Keratinocyte (primary cell): ENCODE data around the gene ARHGDIA. TPM values are rescaled to one million over a fixed set of nuclear protein-coding genes. Genes with fewer than 3 reads are reported as not detected.
A peak's percentile ranks its signal among the peaks of the same experiment; 100 is the strongest.

Experiments used
- DNase-seq: peaks from one replicate; pipeline ENCODE4 v3.0.0-alpha.2; 2011; ENCODE audit warnings: low read depth, missing footprints, low spot score
- FAIRE-seq: peaks from 2 replicates; lab custom pipeline; 2011; peaks lifted over from hg19 to GRCh38; lab: Jason Lieb, UNC
- H2AFZ ChIP-seq: 2 replicates; pipeline ENCODE4 v1.6.0; 2012; ENCODE audit warnings: low read length, control low read depth, inconsistent platforms; ENCODE audit not compliant: control insufficient read depth
- H3K27ac ChIP-seq: 2 replicates; pipeline ENCODE4 v1.5.1; 2011; ENCODE audit warnings: low read length; ENCODE audit not compliant: control insufficient read depth, insufficient read depth
- H3K27me3 ChIP-seq: 3 replicates; pipeline ENCODE4 v1.6.0; 2011; ENCODE audit warnings: low read length; ENCODE audit not compliant: control insufficient read depth, insufficient read depth; ENCODE audit errors: extremely low read depth
- H3K36me3 ChIP-seq, 2 experiments: 2 replicates in 1 of 2; 3 replicates in 1 of 2; pipeline ENCODE4 v1.5.1; 2011; ENCODE audit warnings: low read length in 2 of 2, mild to moderate bottlenecking in 1 of 2; ENCODE audit not compliant: control insufficient read depth in 2 of 2, insufficient read depth in 2 of 2; ENCODE audit errors: extremely low read depth in 1 of 2
- H3K4me1 ChIP-seq: 3 replicates; pipeline ENCODE4 v1.5.1; 2011; ENCODE audit warnings: low read length; ENCODE audit not compliant: control insufficient read depth, insufficient read depth; ENCODE audit errors: extremely low read depth
- H3K4me2 ChIP-seq: 3 replicates; pipeline ENCODE4 v1.6.0; 2011; ENCODE audit warnings: low read depth, low read length; ENCODE audit not compliant: control insufficient read depth, insufficient read depth; ENCODE audit errors: extremely low read depth
- H3K4me3 ChIP-seq, 3 experiments: fragments of 200-600 bp in 1 of 3; sonication (generic) in 1 of 3; 2 replicates in 2 of 3; 3 replicates in 1 of 3; pipeline ENCODE4 v1.5.1; 2011 to 2016; ENCODE audit warnings: low read length in 3 of 3, mild to moderate bottlenecking in 3 of 3, control low read depth in 2 of 3, inconsistent platforms in 1 of 3, low read depth in 1 of 3, mixed read lengths in 1 of 3, mixed run types in 1 of 3, moderate library complexity in 1 of 3; ENCODE audit not compliant: control insufficient read depth in 2 of 3, insufficient read depth in 2 of 3; ENCODE audit errors: extremely low read depth in 1 of 3
- H3K79me2 ChIP-seq: 2 replicates; pipeline ENCODE4 v1.6.0; 2012; ENCODE audit warnings: low read length; ENCODE audit not compliant: control insufficient read depth, insufficient read depth
- H3K9ac ChIP-seq: 3 replicates; pipeline ENCODE4 v1.6.0; 2011; ENCODE audit warnings: low read length; ENCODE audit not compliant: control insufficient read depth, insufficient read depth; ENCODE audit errors: extremely low read depth
- H3K9me1 ChIP-seq: 3 replicates; pipeline ENCODE4 v1.6.0; 2011; ENCODE audit warnings: low read length; ENCODE audit not compliant: control insufficient read depth, insufficient read depth; ENCODE audit errors: extremely low read depth
- H3K9me3 ChIP-seq: 2 replicates; pipeline ENCODE4 v1.5.1; 2012; ENCODE audit warnings: low read depth, low read length; ENCODE audit not compliant: control insufficient read depth
- H4K20me1 ChIP-seq: 3 replicates; pipeline ENCODE4 v1.6.0; 2011; ENCODE audit warnings: low read length; ENCODE audit not compliant: control insufficient read depth, insufficient read depth; ENCODE audit errors: extremely low read depth
- CTCF ChIP-seq, 3 experiments: IDR thresholded peaks in 1 of 3; conservative IDR thresholded peaks in 1 of 3; optimal IDR thresholded peaks in 1 of 3; 2 replicates in 2 of 3; 3 replicates in 1 of 3; pipeline versions ENCODE3 to v1.5.1; 2011; ENCODE audit warnings: low read length in 3 of 3, mild to moderate bottlenecking in 3 of 3, moderate library complexity in 2 of 3, control low read depth in 1 of 3, inconsistent platforms in 1 of 3; ENCODE audit not compliant: insufficient read depth in 2 of 3; ENCODE audit errors: extremely low read depth in 1 of 3
- EZH2 ChIP-seq: IDR thresholded peaks from one replicate; pipeline ENCODE4 v1.6.1; 2012; ENCODE audit warnings: inconsistent platforms, mild to moderate bottlenecking, low read length, moderate library complexity
- dilution Hi-C: fragments of 300-500 bp; cut with MboI; formaldehyde crosslinking; loops from one replicate; pipeline ENCODE4 v1.7.0; 2020; ENCODE audit warnings: low sequenced_read_pairs; ENCODE audit not compliant: extremely low pct_ligation_motif_present
- polyA plus RNA-seq, 5 experiments: library from polyadenylated mRNA; depleted of rRNA in 3 of 5; stranded (reverse) in 3 of 5; stranded (forward) in 1 of 5; unstranded in 1 of 5; fragments of >200 nt; gene quantifications; 1 replicate in 1 of 5; 2 replicates in 3 of 5; 3 replicates in 1 of 5; pipeline versions ENCODE4 v1.2.1 to v1.2.3, GENCODE V29; 2011 to 2012; ENCODE audit warnings: missing spikeins in 2 of 5, low read depth in 1 of 5, low replicate concordance in 1 of 5

ARHGDIA gene
- polyA plus RNA-seq, 1 donor (not counting 4 experiments of a cell fraction or from before 2014, with no cell fraction given) = 65.7 TPM

DNA sequence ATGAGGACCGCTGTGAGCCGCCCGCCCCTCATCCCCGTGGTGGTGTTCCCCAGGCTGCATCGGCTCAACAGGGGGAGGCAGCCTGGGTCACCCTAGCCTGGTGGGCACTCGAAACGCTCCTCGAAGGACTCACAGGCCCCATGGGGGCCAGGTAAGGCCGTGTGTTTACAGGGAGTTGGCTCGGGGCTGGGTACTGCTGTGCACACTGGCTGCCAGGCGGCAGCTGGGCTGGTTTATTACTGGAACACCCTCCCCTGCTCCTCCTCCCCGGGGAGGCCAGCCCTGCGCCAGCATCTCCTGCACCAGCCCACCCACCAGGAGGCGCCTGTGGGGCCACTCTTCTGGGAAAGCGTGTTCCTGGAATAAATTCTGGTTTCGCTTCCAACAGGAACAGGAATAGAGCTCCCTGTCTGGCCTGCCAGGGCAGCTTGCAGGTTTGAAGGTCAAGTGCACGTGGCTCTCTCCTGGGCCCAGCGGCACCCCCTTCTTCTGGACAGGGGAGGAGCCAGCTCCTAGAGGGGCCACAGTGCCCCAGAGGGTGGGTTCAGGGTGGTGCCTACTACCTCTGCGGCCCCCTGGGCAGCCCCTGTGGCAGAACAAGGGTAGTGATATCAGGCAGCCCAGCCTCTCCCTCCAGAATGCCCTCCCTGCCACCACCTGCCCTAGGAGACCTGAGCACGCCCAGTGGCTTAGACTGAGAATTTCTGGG, 49.4 kb downstream of the ARHGDIA start:
- dilution Hi-C loops = no loop called here
- FAIRE-seq = no peak

DNA sequence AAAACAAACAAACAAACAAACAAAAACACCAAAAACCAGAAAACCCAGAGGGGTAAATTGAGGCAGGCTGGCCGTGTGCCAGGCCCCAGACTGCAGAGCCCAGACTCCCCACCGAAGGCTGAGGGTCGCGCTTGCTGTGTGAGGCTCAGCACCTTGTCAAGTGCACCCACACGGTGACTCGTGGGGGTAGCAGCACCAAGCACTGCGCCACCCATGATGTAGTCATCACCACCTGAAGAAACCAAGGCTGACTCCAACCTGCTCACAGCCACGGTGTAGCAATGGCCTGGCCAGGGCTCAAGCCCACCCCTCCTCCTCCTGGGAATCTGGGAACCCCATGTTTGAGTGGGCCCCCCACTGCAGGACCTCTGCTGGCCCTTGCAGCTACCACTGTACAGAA, 50.0 kb downstream of the ARHGDIA start:
- peak overlapping the region in 1 of 3 experiments; percentile 34 for H3K4me3 ChIP-seq
- peak overlapping the region; percentile 58 for H3K4me2 ChIP-seq
- DNase-seq = no peak
- peak overlapping the region; percentile 37 for H3K9ac ChIP-seq
- H3K4me1 ChIP-seq = peaks cover 11% of the 10 kb centered on the region
- H4K20me1 ChIP-seq = no peaks in the 10 kb centered on the region
- H2AFZ ChIP-seq = peak overlapping the region; percentile 53
- H3K27ac ChIP-seq = no peak overlapping the region
- TF ChIP-seq CTCF (optimal IDR thresholded peaks at IDR 0.05 in 1 of 3, IDR thresholded peaks at IDR 0.05 in 1 of 3, conservative IDR thresholded peaks at IDR 0.05 in 1 of 3; ENCODE audit: extremely low read depth in 1 of 3, insufficient read depth in 2 of 3, low read length in 3 of 3) = no peak
- TF ChIP-seq EZH2 = no peak
- no peaks in the 10 kb centered on the region for H3K9me1 ChIP-seq
- H3K27me3 ChIP-seq = peaks cover 9% of the 10 kb centered on the region
- no peak for FAIRE-seq
- peaks cover 0 to 1% of the 10 kb centered on the region in 2 experiments for H3K36me3 ChIP-seq
- H3K9me3 ChIP-seq = no peaks in the 10 kb centered on the region
- no peaks in the 10 kb centered on the region for H3K79me2 ChIP-seq
- dilution Hi-C loops = no loop called here

More for the DNA sequence above, 49.4 kb downstream of the ARHGDIA start:
- Histone ChIP-seq H3K79me2 (no peaks in the 10 kb centered on the region), H2AFZ (peak overlapping the region; percentile 62), H4K20me1 (no peaks in the 10 kb centered on the region), H3K4me3 (peak overlapping the region in 1 of 3 experiments; percentile 34), H3K4me1 (peaks cover 11% of the 10 kb centered on the region), H3K27me3 (peaks cover 9% of the 10 kb centered on the region), H3K9me1 (no peaks in the 10 kb centered on the region), H3K36me3 (peaks cover 0 to 1% of the 10 kb centered on the region in 2 experiments), H3K4me2 (peak overlapping the region; percentile 58), H3K27ac (peak overlapping the region; percentile 14), H3K9ac (peak overlapping the region; percentile 37), H3K9me3 (no peaks in the 10 kb centered on the region)
- no peak for TF ChIP-seq EZH2
- peak; percentile 73 to 83 (median 77) for TF ChIP-seq CTCF (optimal IDR thresholded peaks at IDR 0.05 in 1 of 3, IDR thresholded peaks at IDR 0.05 in 1 of 3, conservative IDR thresholded peaks at IDR 0.05 in 1 of 3; ENCODE audit: extremely low read depth in 1 of 3, insufficient read depth in 2 of 3, low read length in 3 of 3)
- DNase-seq = no peak
